HG02943 (cell line): Measurements from ENCODE around the gene RFXAP.
"Not testable (repeated sequence)": the region's sequence is repeated elsewhere in the genome, so short reads cannot be mapped to it uniquely, and the experiment has no call there.

Experiments used
- ATAC-seq: cut with Tn5 transposase; IDR thresholded peaks from one replicate; pipeline ENCODE4 v1.9.1; 2021; ENCODE audit warnings: mild to moderate bottlenecking, low read depth, moderate library complexity; ENCODE audit not compliant: unreplicated experiment

The RFXAP gene

GRCh38 chr13:36818804-36819738 lies at the start of gene RFXAP:
Gene RFXAP, plus strand, starts transcription at chr13:36819222. Its CDS starts 136 bp downstream, at chr13:36819358.
- ATAC-seq, result peak; percentile 81

- ATAC-seq, result no peak
These were observed 49.5 kb upstream of the RFXAP start for GRCh38 chr13:36769545-36769944.

GRCh38 chr13:36770741-36771140 lies 48.3 kb upstream of the RFXAP start:
- no peak for ATAC-seq

- ATAC-seq, result no peak
These were observed 46.2 kb upstream of the RFXAP start for GRCh38 chr13:36772853-36773252.

- ATAC-seq, result no peak
These were observed 44.1 kb upstream of the RFXAP start for GRCh38 chr13:36774931-36775330.

GRCh38 chr13:36776175-36776574 lies 42.8 kb upstream of the RFXAP start:
- no peak for ATAC-seq

- ATAC-seq, result no peak
These were observed 40.8 kb upstream of the RFXAP start for GRCh38 chr13:36778083-36778671.

- no peak for ATAC-seq
These were observed 35.1 kb upstream of the RFXAP start for GRCh38 chr13:36783890-36784289.

- not testable (repeated sequence) for ATAC-seq
These were observed 32.8 kb upstream of the RFXAP start for GRCh38 chr13:36786175-36786574.

GRCh38 chr13:36787181-36787580 lies 31.8 kb upstream of the RFXAP start:
- ATAC-seq, result no peak

GRCh38 chr13:36788276-36788675 lies 30.7 kb upstream of the RFXAP start:
- no peak for ATAC-seq

GRCh38 chr13:36789061-36789460 lies 30.0 kb upstream of the RFXAP start:
- ATAC-seq, result no peak

- no peak for ATAC-seq
These were observed 29.3 kb upstream of the RFXAP start for GRCh38 chr13:36789730-36790129.

- no peak for ATAC-seq
These were observed 24.3 kb upstream of the RFXAP start for GRCh38 chr13:36794706-36795105.

- ATAC-seq, result no peak
These were observed 23.6 kb upstream of the RFXAP start for GRCh38 chr13:36795463-36795862.

- no peak for ATAC-seq
These were observed 23.0 kb upstream of the RFXAP start for GRCh38 chr13:36796052-36796451.

GRCh38 chr13:36801035-36801434 lies 18.0 kb upstream of the RFXAP start:
- ATAC-seq, result no peak

GRCh38 chr13:36804588-36804987 lies 14.4 kb upstream of the RFXAP start:
- no peak for ATAC-seq

GRCh38 chr13:36806102-36806501 lies 12.9 kb upstream of the RFXAP start:
- no peak for ATAC-seq

- no peak for ATAC-seq
These were observed 11.4 kb upstream of the RFXAP start for GRCh38 chr13:36807616-36808015.

GRCh38 chr13:36813225-36813624 lies 5.8 kb upstream of the RFXAP start:
- ATAC-seq, result no peak

GRCh38 chr13:36814465-36814864 lies 4.6 kb upstream of the RFXAP start:
- ATAC-seq, result no peak
